ENCODE results near the gene SLC22A31.

DNA sequence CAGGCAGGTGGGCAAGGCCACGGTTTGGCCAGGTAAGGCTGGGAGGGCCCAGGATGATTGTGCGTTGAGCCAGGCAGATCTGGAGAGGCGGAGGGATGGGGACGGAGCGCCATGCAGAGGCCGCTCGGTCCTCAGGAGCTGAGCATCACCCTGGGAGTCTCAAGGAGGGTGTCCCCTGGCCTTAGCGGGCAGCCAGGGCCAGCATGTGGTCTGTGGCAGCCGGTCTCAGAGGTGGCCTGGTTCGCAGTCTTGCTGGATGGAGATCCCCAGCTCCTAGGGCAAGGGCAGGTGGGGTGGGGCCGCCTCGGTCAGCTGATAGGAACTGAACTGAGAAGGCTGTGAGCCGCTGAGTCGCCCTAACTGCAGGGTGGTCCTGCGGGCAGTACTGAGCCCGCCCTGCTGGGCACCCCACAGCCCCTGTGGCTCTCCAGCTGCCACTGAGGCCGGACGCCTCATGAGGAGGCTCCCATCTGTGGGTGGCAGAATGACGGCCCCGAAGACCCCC lies 40.4 kb downstream of the SLC22A31 start:
- TF ChIP-seq, protein P1, sequence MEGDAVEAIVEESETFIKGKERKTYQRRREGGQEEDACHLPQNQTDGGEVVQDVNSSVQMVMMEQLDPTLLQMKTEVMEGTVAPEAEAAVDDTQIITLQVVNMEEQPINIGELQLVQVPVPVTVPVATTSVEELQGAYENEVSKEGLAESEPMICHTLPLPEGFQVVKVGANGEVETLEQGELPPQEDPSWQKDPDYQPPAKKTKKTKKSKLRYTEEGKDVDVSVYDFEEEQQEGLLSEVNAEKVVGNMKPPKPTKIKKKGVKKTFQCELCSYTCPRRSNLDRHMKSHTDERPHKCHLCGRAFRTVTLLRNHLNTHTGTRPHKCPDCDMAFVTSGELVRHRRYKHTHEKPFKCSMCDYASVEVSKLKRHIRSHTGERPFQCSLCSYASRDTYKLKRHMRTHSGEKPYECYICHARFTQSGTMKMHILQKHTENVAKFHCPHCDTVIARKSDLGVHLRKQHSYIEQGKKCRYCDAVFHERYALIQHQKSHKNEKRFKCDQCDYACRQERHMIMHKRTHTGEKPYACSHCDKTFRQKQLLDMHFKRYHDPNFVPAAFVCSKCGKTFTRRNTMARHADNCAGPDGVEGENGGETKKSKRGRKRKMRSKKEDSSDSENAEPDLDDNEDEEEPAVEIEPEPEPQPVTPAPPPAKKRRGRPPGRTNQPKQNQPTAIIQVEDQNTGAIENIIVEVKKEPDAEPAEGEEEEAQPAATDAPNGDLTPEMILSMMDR (conservative IDR thresholded peaks at IDR 0.05; ENCODE audit: low read depth, low read length), result no peak
- TF ChIP-seq EZH2 (IDR thresholded peaks at IDR 0.05; ENCODE audit: borderline replicate concordance, low read depth, low read length, poor library complexity, severe bottlenecking), result no peak

Measured in A673 (cell line).